ENCODE results near the gene SERGEF. TPM values are rescaled to one million over a fixed set of nuclear protein-coding genes. Genes with fewer than 3 reads are reported as not detected.

The SERGEF gene
- polyA plus RNA-seq, 1 donor from 2014 or later = 68.0 TPM

- no peak overlapping the region for H3K27ac Mint-ChIP-seq
- peaks cover 0 to under 1% (median 0%) of the 10 kb centered on the region in 3 donors for H3K9me3 Mint-ChIP-seq
- H3K36me3 Mint-ChIP-seq = peaks cover 16% of the 10 kb centered on the region
- no peak overlapping the region for H3K4me3 Mint-ChIP-seq
- H3K4me1 Mint-ChIP-seq = peaks cover 0 to 2% (median 0%) of the 10 kb centered on the region in 3 donors
- no peaks in the 10 kb centered on the region for H3K27me3 Mint-ChIP-seq
Measured at GRCh38 chr11:17805043-17805442, 207.8 kb downstream of the SERGEF start.

GRCh38 chr11:17803754-17804334, 209.0 kb downstream of the SERGEF start:
- H3K4me1 Mint-ChIP-seq = peaks cover 0 to 2% (median 0%) of the 10 kb centered on the region in 3 donors
- H3K27me3 Mint-ChIP-seq = no peaks in the 10 kb centered on the region
- H3K27ac Mint-ChIP-seq = no peak overlapping the region
- no peak overlapping the region for H3K4me3 Mint-ChIP-seq
- H3K9me3 Mint-ChIP-seq = no peaks in the 10 kb centered on the region
- peaks cover 18% of the 10 kb centered on the region for H3K36me3 Mint-ChIP-seq

GRCh38 chr11:17802491-17802890, 210.4 kb downstream of the SERGEF start:
- H3K9me3 Mint-ChIP-seq = no peaks in the 10 kb centered on the region
- H3K4me3 Mint-ChIP-seq = no peak overlapping the region
- H3K27me3 Mint-ChIP-seq = no peaks in the 10 kb centered on the region
- peaks cover 15% of the 10 kb centered on the region for H3K36me3 Mint-ChIP-seq
- no peak overlapping the region for H3K27ac Mint-ChIP-seq
- peaks cover 0 to 2% (median 0%) of the 10 kb centered on the region in 3 donors for H3K4me1 Mint-ChIP-seq

GRCh38 chr11:17801166-17801565, 211.7 kb downstream of the SERGEF start:
- Mint-ChIP-seq H3K27ac (no peak overlapping the region), H3K27me3 (no peaks in the 10 kb centered on the region), H3K36me3 (peaks cover 20% of the 10 kb centered on the region), H3K4me3 (no peak overlapping the region), H3K9me3 (no peaks in the 10 kb centered on the region), H3K4me1 (peaks cover 0 to 2% (median 0%) of the 10 kb centered on the region in 3 donors)

- peak overlapping the region in 1 of 3 donors; percentile 48 for H3K27ac Mint-ChIP-seq
- no peaks in the 10 kb centered on the region for H3K9me3 Mint-ChIP-seq
- peaks cover 21% of the 10 kb centered on the region for H3K36me3 Mint-ChIP-seq
Measured at GRCh38 chr11:17799147-17799546, 213.7 kb downstream of the SERGEF start.

GRCh38 chr11:17798716-17799115, 214.1 kb downstream of the SERGEF start:
- Mint-ChIP-seq H3K9me3 (no peaks in the 10 kb centered on the region), H3K27ac (peak overlapping the region in 1 of 3 donors; percentile 48), H3K27me3 (no peaks in the 10 kb centered on the region), H3K36me3 (peaks cover 21% of the 10 kb centered on the region), H3K4me1 (no peaks in the 10 kb centered on the region), H3K4me3 (no peak overlapping the region)

More at GRCh38 chr11:17799147-17799546, 213.7 kb downstream of the SERGEF start:
- no peak overlapping the region for H3K4me3 Mint-ChIP-seq
- no peaks in the 10 kb centered on the region for H3K27me3 Mint-ChIP-seq
- H3K4me1 Mint-ChIP-seq = no peaks in the 10 kb centered on the region

GRCh38 chr11:17798253-17798652, 214.6 kb downstream of the SERGEF start:
- Mint-ChIP-seq H3K36me3 (peaks cover 21% of the 10 kb centered on the region), H3K27me3 (no peaks in the 10 kb centered on the region), H3K4me3 (no peak overlapping the region), H3K4me1 (no peaks in the 10 kb centered on the region), H3K9me3 (no peaks in the 10 kb centered on the region), H3K27ac (no peak overlapping the region)

GRCh38 chr11:17796154-17796553, 216.7 kb downstream of the SERGEF start:
- Mint-ChIP-seq H3K27me3 (no peaks in the 10 kb centered on the region), H3K4me1 (no peaks in the 10 kb centered on the region), H3K36me3 (peaks cover 19% of the 10 kb centered on the region), H3K27ac (no peak overlapping the region), H3K4me3 (no peak overlapping the region), H3K9me3 (no peaks in the 10 kb centered on the region)

- peaks cover 14% of the 10 kb centered on the region for H3K36me3 Mint-ChIP-seq
- no peak overlapping the region for H3K4me3 Mint-ChIP-seq
- H3K4me1 Mint-ChIP-seq = no peaks in the 10 kb centered on the region
- H3K9me3 Mint-ChIP-seq = no peaks in the 10 kb centered on the region
- no peak overlapping the region for H3K27ac Mint-ChIP-seq
- no peaks in the 10 kb centered on the region for H3K27me3 Mint-ChIP-seq
Measured at GRCh38 chr11:17794981-17795380, 217.9 kb downstream of the SERGEF start.

GRCh38 chr11:17793642-17794170, 219.1 kb downstream of the SERGEF start:
- Mint-ChIP-seq H3K4me1 (no peaks in the 10 kb centered on the region), H3K9me3 (no peaks in the 10 kb centered on the region), H3K36me3 (peaks cover 18% of the 10 kb centered on the region), H3K27me3 (no peaks in the 10 kb centered on the region), H3K27ac (no peak overlapping the region), H3K4me3 (no peak overlapping the region)

- Mint-ChIP-seq H3K27me3 (no peaks in the 10 kb centered on the region), H3K9me3 (no peaks in the 10 kb centered on the region), H3K36me3 (peaks cover 21% of the 10 kb centered on the region), H3K27ac (no peak overlapping the region), H3K4me3 (no peak overlapping the region), H3K4me1 (no peaks in the 10 kb centered on the region)
Measured at GRCh38 chr11:17792161-17792560, 220.7 kb downstream of the SERGEF start.

- Mint-ChIP-seq H3K27me3 (no peaks in the 10 kb centered on the region), H3K27ac (peak overlapping the region in 1 of 3 donors; percentile 18), H3K4me1 (no peaks in the 10 kb centered on the region), H3K9me3 (no peaks in the 10 kb centered on the region), H3K4me3 (no peak overlapping the region), H3K36me3 (peaks cover 16% of the 10 kb centered on the region)
Measured at GRCh38 chr11:17791144-17791543, 221.7 kb downstream of the SERGEF start.

- Mint-ChIP-seq H3K36me3 (peaks cover 16% of the 10 kb centered on the region), H3K4me1 (no peaks in the 10 kb centered on the region), H3K4me3 (no peak overlapping the region), H3K9me3 (no peaks in the 10 kb centered on the region), H3K27me3 (no peaks in the 10 kb centered on the region), H3K27ac (no peak overlapping the region)
Measured at GRCh38 chr11:17790453-17790852, 222.4 kb downstream of the SERGEF start.

GRCh38 chr11:17788084-17788483, 224.8 kb downstream of the SERGEF start:
- no peaks in the 10 kb centered on the region for H3K4me1 Mint-ChIP-seq
- H3K36me3 Mint-ChIP-seq = peaks cover 16% of the 10 kb centered on the region
- no peaks in the 10 kb centered on the region for H3K27me3 Mint-ChIP-seq
- no peak overlapping the region for H3K27ac Mint-ChIP-seq
- H3K9me3 Mint-ChIP-seq = no peaks in the 10 kb centered on the region
- no peak overlapping the region for H3K4me3 Mint-ChIP-seq

- Mint-ChIP-seq H3K4me3 (no peak overlapping the region), H3K4me1 (no peaks in the 10 kb centered on the region), H3K27ac (no peak overlapping the region)
Measured at GRCh38 chr11:17786824-17787525, 225.9 kb downstream of the SERGEF start.

GRCh38 chr11:17783878-17784277, 229.0 kb downstream of the SERGEF start:
- Mint-ChIP-seq H3K36me3 (peaks cover 10% of the 10 kb centered on the region), H3K27ac (no peak overlapping the region), H3K4me1 (peaks cover 0 to 1% (median 0%) of the 10 kb centered on the region in 3 donors), H3K9me3 (no peaks in the 10 kb centered on the region), H3K27me3 (no peaks in the 10 kb centered on the region), H3K4me3 (no peak overlapping the region)

More at GRCh38 chr11:17786824-17787525, 225.9 kb downstream of the SERGEF start:
- Mint-ChIP-seq H3K36me3 (peaks cover 16% of the 10 kb centered on the region), H3K9me3 (no peaks in the 10 kb centered on the region), H3K27me3 (no peaks in the 10 kb centered on the region)
